CD4-positive, CD25-positive, alpha-beta regulatory T cell (primary cell): Measurements from ENCODE around the gene MUSTN1. TPM values are rescaled to one million over a fixed set of nuclear protein-coding genes. Genes with fewer than 3 reads are reported as not detected.

Experiments
- ATAC-seq, 2 donors: fragments of 150-1000 bp; cut with Tn5 transposase; one replicate each; pipeline ENCODE4 v1.10.0; 2021; ENCODE audit warnings: low read depth in 2 of 2, moderate number of reproducible peaks in 2 of 2, moderate library complexity in 1 of 2
- DNase-seq, 3 donors: peaks; one replicate each; pipeline versions ENCODE4 v3.0.0 to v3.0.0-alpha.2; 2012 to 2022; ENCODE audit warnings: mixed read lengths in 1 of 3
- H3K27ac ChIP-seq: one replicate; pipeline ENCODE4 v1.7.0; 2013; ENCODE audit warnings: mild to moderate bottlenecking, low read length; ENCODE audit not compliant: insufficient read depth, poor library complexity, severe bottlenecking
- H3K27me3 ChIP-seq: one replicate; pipeline ENCODE4 v1.7.0; 2013; ENCODE audit warnings: low read length; ENCODE audit not compliant: control insufficient read depth, insufficient read depth
- H3K36me3 ChIP-seq: one replicate; pipeline ENCODE4 v1.7.0; 2013; ENCODE audit warnings: mild to moderate bottlenecking, low read length, moderate library complexity; ENCODE audit not compliant: control insufficient read depth, insufficient read depth
- H3K4me1 ChIP-seq: 2 replicates; pipeline ENCODE4 v1.7.0; 2013; ENCODE audit warnings: mild to moderate bottlenecking, low read length; ENCODE audit not compliant: insufficient read depth, control insufficient read depth, poor library complexity, severe bottlenecking
- H3K4me3 ChIP-seq: one replicate; pipeline ENCODE4 v1.7.0; 2013; ENCODE audit warnings: low read depth, mild to moderate bottlenecking, low read length, moderate library complexity
- H3K9me3 ChIP-seq, 2 experiments: 1 replicate in 1 of 2; 2 replicates in 1 of 2; pipeline ENCODE4 v1.7.0; 2013; ENCODE audit warnings: low read length in 2 of 2, mild to moderate bottlenecking in 1 of 2, moderate library complexity in 1 of 2; ENCODE audit not compliant: control insufficient read depth in 2 of 2
- H3K27ac Mint-ChIP-seq, 3 donors: one replicate each; pipeline ENCODE4 v1.8.0; 2020 to 2022; ENCODE audit warnings: mild to moderate bottlenecking in 3 of 3, mixed read lengths in 3 of 3, moderate library complexity in 2 of 3
- H3K27me3 Mint-ChIP-seq: one replicate; pipeline ENCODE4 v1.8.0; 2022; ENCODE audit warnings: mild to moderate bottlenecking, mixed read lengths
- H3K36me3 Mint-ChIP-seq: one replicate; pipeline ENCODE4 v1.8.0; 2020; ENCODE audit warnings: mixed read lengths
- H3K4me1 Mint-ChIP-seq, 4 donors: one replicate each; pipeline ENCODE4 v1.8.0; 2020 to 2022; ENCODE audit warnings: mixed read lengths in 4 of 4, mild to moderate bottlenecking in 1 of 4
- H3K4me3 Mint-ChIP-seq, 4 donors: one replicate each; pipeline ENCODE4 v1.8.0; 2020 to 2022; ENCODE audit warnings: mild to moderate bottlenecking in 4 of 4, mixed read lengths in 4 of 4, moderate library complexity in 3 of 4
- H3K9me3 Mint-ChIP-seq, 7 donors: one replicate each; pipeline ENCODE4 v1.8.0; 2020 to 2022; ENCODE audit warnings: mixed read lengths in 7 of 7, mild to moderate bottlenecking in 3 of 7, moderate library complexity in 2 of 7
- polyA plus RNA-seq, 4 donors: library from polyadenylated mRNA; unstranded; fragments of 300-500 nt; fragmentation: Illumina TruSeq; gene quantifications; one replicate each; pipeline ENCODE4 v1.2.3, GENCODE V29; 2021
- total RNA-seq: library from RNA; stranded (reverse); gene quantifications from one replicate; pipeline ENCODE4 v1.2.3, GENCODE V29; 2022

The MUSTN1 gene
- total and polyA plus RNA-seq, 5 donors from 2014 or later: 1.2 to 13.8 TPM; not detected in 3

DNA sequence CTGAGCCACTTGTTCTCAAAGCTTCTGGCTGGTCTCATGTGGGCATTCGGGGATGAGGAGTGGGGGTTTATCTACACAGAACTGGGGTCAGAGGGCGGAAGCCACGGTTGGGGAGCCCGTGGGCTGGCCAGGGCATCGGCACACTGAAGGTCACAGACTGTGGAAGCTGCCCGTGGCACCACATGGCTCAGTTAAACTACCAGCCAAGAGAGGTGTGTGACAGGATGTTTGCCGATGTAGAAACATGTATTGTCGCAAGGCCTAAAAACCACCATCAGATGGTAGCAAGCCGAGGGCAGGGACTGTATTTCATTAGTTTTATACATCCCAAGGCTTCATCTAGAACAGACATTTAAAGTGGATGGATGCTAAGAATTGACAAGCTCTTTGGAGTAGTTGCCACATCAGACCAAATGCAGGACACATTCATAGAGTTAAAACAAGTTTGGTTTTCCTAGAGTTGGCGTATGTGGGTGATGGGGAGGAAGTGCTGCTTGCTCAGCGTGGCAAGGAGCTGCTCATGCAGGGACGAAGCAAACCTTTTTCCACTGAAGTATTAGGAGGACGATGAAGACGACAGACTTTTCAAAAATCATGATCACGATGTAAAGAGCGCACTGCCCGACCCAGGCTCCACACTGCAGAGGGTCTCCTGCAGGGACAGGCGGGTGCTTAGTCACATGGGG, 9.6 kb upstream of the MUSTN1 start:
- Histone ChIP-seq H3K9me3 (no peaks in the 10 kb centered on the region), H3K27me3 (no peaks in the 10 kb centered on the region), H3K4me3 (no peak overlapping the region), H3K36me3 (peaks cover 65% of the 10 kb centered on the region), H3K27ac (no peak overlapping the region), H3K4me1 (peaks cover 3% of the 10 kb centered on the region)
- no peaks in the 10 kb centered on the region for H3K9me3 Mint-ChIP-seq
- no peak for ATAC-seq
- H3K27ac Mint-ChIP-seq: peak overlapping the region in 1 of 3 donors; percentile 73
- peaks cover 0 to 5% (median 3%) of the 10 kb centered on the region in 4 donors for H3K4me1 Mint-ChIP-seq
- peaks cover 26% of the 10 kb centered on the region for H3K36me3 Mint-ChIP-seq
- H3K4me3 Mint-ChIP-seq: no peak overlapping the region
- DNase-seq: no peak
- no peaks in the 10 kb centered on the region for H3K27me3 Mint-ChIP-seq

DNA sequence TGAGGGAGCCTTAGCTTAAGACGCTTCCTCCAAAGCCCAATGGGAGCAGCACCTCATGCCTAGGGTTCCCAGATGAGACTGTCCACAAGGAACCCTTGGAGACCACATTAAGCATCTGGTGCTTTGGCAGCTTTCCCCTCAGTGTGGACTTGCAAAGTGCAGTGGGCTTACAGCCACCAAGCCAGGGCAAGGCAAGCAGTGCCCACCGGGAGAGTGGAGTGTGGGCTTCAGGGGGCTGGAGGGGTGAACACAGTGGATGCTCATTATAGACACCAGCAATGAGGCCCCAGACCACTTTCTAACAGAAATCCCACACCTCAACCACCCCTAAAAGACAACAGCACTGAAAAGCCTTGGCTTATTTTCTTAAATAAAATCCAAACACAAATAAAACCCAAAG, 9.1 kb upstream of the MUSTN1 start:
- Histone ChIP-seq H3K27ac (no peak overlapping the region), H3K27me3 (no peaks in the 10 kb centered on the region), H3K4me3 (no peak overlapping the region), H3K9me3 (no peaks in the 10 kb centered on the region), H3K36me3 (peaks cover 62% of the 10 kb centered on the region), H3K4me1 (peaks cover 8% of the 10 kb centered on the region)
- peaks cover 26% of the 10 kb centered on the region for H3K36me3 Mint-ChIP-seq
- H3K27ac Mint-ChIP-seq: peak overlapping the region in 1 of 3 donors; percentile 23
- ATAC-seq (no peak), DNase-seq (no peak)
- peaks cover 0 to 6% (median 4%) of the 10 kb centered on the region in 4 donors for H3K4me1 Mint-ChIP-seq
- H3K9me3 Mint-ChIP-seq: no peaks in the 10 kb centered on the region
- no peaks in the 10 kb centered on the region for H3K27me3 Mint-ChIP-seq
- no peak overlapping the region for H3K4me3 Mint-ChIP-seq

DNA sequence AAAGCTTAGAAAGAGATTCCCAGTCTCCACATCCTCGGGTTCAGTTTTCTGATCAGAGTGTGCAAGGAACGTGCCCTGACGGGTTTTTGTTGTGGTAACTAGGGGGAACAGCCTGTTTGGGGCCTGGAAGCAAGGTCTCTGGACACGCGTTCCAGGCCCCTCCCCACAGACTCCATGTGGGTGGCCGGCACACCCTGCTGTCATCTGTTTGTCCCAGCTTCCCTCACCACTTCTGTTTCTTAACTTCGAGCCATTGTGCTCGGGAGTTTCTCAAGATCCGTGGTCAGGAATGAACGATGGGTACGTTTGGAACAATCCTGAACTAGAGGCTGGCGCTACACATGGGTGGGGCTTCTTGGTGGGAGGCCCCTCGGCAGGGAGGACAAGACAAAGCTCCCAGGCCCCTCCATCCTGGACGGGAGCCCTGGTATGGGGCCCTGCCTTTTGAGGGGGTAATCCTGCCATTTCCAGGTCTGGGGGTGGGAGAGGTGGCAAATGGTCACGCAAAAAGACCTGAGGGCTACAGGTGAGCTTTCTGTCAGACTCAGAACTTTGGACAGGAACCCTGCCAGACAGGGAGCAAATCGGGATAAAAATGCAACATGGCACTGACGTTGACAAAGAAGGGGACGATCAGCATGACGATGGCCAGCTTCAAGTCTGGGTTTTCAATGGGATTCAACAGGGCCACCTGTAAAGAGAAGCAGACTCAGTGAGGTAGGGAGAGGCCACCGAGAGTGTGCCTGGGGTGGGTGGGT, 8.5 kb upstream of the MUSTN1 start:
- Mint-ChIP-seq H3K27me3 (no peaks in the 10 kb centered on the region), H3K36me3 (peaks cover 26% of the 10 kb centered on the region), H3K9me3 (no peaks in the 10 kb centered on the region), H3K4me1 (peaks cover 0 to 12% (median 4%) of the 10 kb centered on the region in 4 donors), H3K27ac (peak overlapping the region in 1 of 3 donors; percentile 23), H3K4me3 (no peak overlapping the region)
- H3K4me1 ChIP-seq: peaks cover 11% of the 10 kb centered on the region
- H3K27me3 ChIP-seq: no peaks in the 10 kb centered on the region
- H3K4me3 ChIP-seq: no peak overlapping the region
- no peaks in the 10 kb centered on the region for H3K9me3 ChIP-seq
- ATAC-seq: no peak
- H3K36me3 ChIP-seq: peaks cover 56% of the 10 kb centered on the region
- no peak overlapping the region for H3K27ac ChIP-seq
- DNase-seq: no peak

DNA sequence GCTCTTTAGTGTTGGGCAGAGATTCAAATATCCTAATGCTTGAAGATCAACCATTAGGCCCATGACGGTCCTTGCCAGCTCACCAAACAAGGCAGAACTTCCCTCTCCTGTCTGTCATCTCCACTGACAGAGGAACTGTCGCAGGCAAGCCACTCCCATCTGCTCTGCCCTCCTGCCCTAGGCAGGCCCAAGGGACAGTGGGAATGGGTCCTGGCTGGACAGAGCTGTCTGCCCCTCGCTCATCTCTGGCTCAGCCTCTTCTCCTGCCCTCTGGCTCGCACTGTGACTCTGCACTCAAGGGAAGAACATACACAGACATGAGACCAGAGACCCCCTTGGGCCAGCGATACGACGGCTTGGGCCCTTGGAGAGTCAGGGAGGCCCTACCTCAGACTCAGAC, 7.6 kb upstream of the MUSTN1 start:
- peaks cover 17% of the 10 kb centered on the region for H3K4me1 ChIP-seq
- H3K9me3 ChIP-seq: no peaks in the 10 kb centered on the region
- no peak overlapping the region for H3K27ac Mint-ChIP-seq
- H3K9me3 Mint-ChIP-seq: no peaks in the 10 kb centered on the region
- no peaks in the 10 kb centered on the region for H3K27me3 ChIP-seq
- no peaks in the 10 kb centered on the region for H3K27me3 Mint-ChIP-seq
- H3K4me3 ChIP-seq: no peak overlapping the region
- DNase-seq: no peak
- peaks cover 0 to 21% (median 5%) of the 10 kb centered on the region in 4 donors for H3K4me1 Mint-ChIP-seq
- no peak for ATAC-seq
- peaks cover 48% of the 10 kb centered on the region for H3K36me3 ChIP-seq
- peaks cover 22% of the 10 kb centered on the region for H3K36me3 Mint-ChIP-seq
- H3K4me3 Mint-ChIP-seq: no peak overlapping the region
- H3K27ac ChIP-seq: no peak overlapping the region

DNA sequence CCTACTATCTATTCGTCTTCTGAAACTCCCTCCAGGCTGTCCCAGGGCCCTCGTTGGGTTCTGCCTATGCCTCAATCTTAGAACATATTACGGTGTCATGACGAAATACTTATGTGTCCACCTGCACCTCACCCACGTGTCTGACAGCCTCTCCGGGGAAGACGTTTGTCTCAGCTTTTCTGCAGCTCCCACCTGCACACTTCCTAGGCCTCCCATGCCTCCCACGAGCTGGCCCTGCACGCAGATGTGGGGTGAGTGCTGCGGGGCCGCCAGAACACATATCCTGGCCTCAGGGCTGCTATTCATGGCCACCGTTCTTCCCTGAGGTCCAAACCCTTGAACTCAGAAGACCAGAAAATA, 7.1 kb upstream of the MUSTN1 start:
- no peak overlapping the region for H3K4me3 ChIP-seq
- no peaks in the 10 kb centered on the region for H3K9me3 ChIP-seq
- H3K4me1 ChIP-seq: peaks cover 17% of the 10 kb centered on the region
- Mint-ChIP-seq H3K36me3 (peaks cover 22% of the 10 kb centered on the region), H3K9me3 (no peaks in the 10 kb centered on the region), H3K27me3 (no peaks in the 10 kb centered on the region), H3K27ac (no peak overlapping the region), H3K4me1 (peaks cover 0 to 23% (median 5%) of the 10 kb centered on the region in 4 donors), H3K4me3 (no peak overlapping the region)
- H3K36me3 ChIP-seq: peaks cover 50% of the 10 kb centered on the region
- H3K27me3 ChIP-seq: no peaks in the 10 kb centered on the region
- H3K27ac ChIP-seq: no peak overlapping the region
- DNase-seq: no peak
- no peak for ATAC-seq

DNA sequence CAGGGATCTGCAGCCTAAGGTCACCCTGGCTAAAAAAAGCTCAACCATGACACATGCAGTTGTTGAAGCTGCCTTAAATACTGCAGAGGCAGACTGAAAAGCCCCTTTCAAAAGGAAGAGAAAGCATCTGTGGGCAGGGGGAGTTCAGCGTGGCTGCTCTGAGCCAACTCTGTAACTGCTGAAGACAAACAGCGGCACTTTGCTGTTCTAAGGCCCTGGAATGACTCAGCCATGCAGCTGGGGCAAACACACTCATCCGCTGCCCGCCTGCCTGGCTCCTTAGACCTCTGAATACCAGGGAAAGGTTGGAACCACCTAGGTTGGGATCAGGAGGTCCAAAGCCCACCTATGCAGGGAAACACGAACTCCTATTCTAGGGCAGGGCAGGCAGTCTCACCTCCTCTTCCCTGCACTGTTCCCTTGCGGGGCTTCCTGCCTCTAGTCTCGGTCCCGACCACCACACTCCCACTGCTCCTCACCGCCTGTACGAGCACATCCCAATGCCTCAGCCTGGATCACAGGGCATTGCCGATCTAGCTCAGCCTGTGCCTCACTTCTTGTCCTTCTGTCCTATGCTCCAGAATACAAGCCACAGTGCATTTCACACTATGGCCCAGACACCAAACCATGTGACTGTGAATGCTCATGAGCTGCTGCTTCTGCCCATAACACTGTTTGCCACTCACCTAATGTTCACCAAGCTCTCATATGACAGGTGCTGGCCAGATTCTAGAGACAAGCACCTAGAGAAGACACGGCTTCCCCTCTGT, 6.6 kb upstream of the MUSTN1 start:
- Mint-ChIP-seq H3K27ac (peak overlapping the region in 1 of 3 donors; percentile 66), H3K36me3 (peaks cover 26% of the 10 kb centered on the region), H3K4me3 (no peak overlapping the region), H3K27me3 (no peaks in the 10 kb centered on the region), H3K4me1 (peaks cover 0 to 23% (median 5%) of the 10 kb centered on the region in 4 donors), H3K9me3 (no peaks in the 10 kb centered on the region)
- no peak for ATAC-seq
- no peak overlapping the region for H3K27ac ChIP-seq
- H3K4me1 ChIP-seq: peaks cover 17% of the 10 kb centered on the region
- H3K4me3 ChIP-seq: no peak overlapping the region
- no peaks in the 10 kb centered on the region for H3K9me3 ChIP-seq
- H3K36me3 ChIP-seq: peaks cover 52% of the 10 kb centered on the region
- H3K27me3 ChIP-seq: no peaks in the 10 kb centered on the region
- DNase-seq: no peak

DNA sequence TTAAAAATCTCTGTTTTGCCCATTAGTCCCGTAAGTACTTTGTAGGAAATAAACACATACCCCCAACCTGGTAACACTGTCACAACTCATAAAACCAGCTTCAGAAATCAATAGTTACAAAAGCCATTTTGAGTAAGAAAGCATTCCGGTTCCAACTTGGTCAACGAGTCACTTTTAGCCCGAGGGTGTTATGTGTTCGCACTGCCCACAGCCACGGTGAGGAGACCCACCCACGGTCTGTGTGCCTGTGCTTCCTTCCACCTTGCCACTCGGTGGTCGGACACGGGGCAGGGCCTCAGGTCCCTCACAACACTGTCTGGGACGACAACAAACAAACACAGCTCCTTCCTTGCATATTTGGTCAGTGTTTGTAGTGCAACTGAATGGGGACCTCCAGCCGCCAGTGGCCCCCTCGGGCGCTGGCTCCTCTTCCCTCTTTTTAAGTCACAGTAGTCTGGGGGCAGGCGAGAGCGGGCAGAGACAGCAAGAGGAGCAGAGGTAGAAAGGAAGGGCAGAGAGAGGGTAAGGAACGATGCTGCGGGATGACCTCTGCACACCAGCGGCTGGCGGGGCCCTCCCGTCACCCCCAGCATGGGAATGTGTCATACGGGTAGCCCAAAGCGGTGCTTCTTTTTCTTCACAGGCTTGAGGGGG, 5.2 kb upstream of the MUSTN1 start:
- ATAC-seq: no peak

More for the DNA sequence above, 5.2 kb upstream of the MUSTN1 start:
- peaks cover 0 to 23% (median 5%) of the 10 kb centered on the region in 4 donors for H3K4me1 Mint-ChIP-seq
- peaks cover 58% of the 10 kb centered on the region for H3K36me3 ChIP-seq
- no peak overlapping the region for H3K4me3 Mint-ChIP-seq
- no peaks in the 10 kb centered on the region for H3K9me3 Mint-ChIP-seq
- no peaks in the 10 kb centered on the region for H3K27me3 Mint-ChIP-seq
- DNase-seq: no peak
- no peak overlapping the region for H3K27ac ChIP-seq
- H3K27me3 ChIP-seq: no peaks in the 10 kb centered on the region
- no peak overlapping the region for H3K27ac Mint-ChIP-seq
- H3K4me3 ChIP-seq: no peak overlapping the region
- H3K9me3 ChIP-seq: no peaks in the 10 kb centered on the region
- H3K4me1 ChIP-seq: peaks cover 17% of the 10 kb centered on the region
- H3K36me3 Mint-ChIP-seq: peaks cover 28% of the 10 kb centered on the region
